Endothelial cell (in vitro differentiated cells): ENCODE data around the gene CIT. TPM values are rescaled to one million over a fixed set of nuclear protein-coding genes. Genes with fewer than 3 reads are reported as not detected.
A peak's percentile ranks its signal among the peaks of the same experiment; 100 is the strongest.

Experiments used
- DNase-seq: peaks from one replicate; pipeline ENCODE4 v3.0.0; 2021; ENCODE audit warnings: low spot score
- H3K27ac Mint-ChIP-seq: one replicate; pipeline ENCODE4 v1.8.0; 2021; ENCODE audit warnings: mixed read lengths, inconsistent platforms; ENCODE audit not compliant: unreplicated experiment
- H3K27me3 Mint-ChIP-seq: one replicate; pipeline ENCODE4 v1.8.0; 2021; ENCODE audit warnings: mild to moderate bottlenecking, moderate library complexity, mixed read lengths, inconsistent platforms; ENCODE audit not compliant: unreplicated experiment
- H3K36me3 Mint-ChIP-seq: one replicate; pipeline ENCODE4 v1.8.0; 2021; ENCODE audit warnings: mild to moderate bottlenecking, low read depth, mixed read lengths, inconsistent platforms; ENCODE audit not compliant: unreplicated experiment
- H3K4me1 Mint-ChIP-seq: one replicate; pipeline ENCODE4 v1.8.0; 2021; ENCODE audit warnings: mild to moderate bottlenecking, mixed read lengths, inconsistent platforms; ENCODE audit not compliant: unreplicated experiment
- H3K4me3 Mint-ChIP-seq: one replicate; pipeline ENCODE4 v1.8.0; 2021; ENCODE audit warnings: mild to moderate bottlenecking, mixed read lengths, inconsistent platforms; ENCODE audit not compliant: unreplicated experiment
- H3K9me3 Mint-ChIP-seq: one replicate; pipeline ENCODE4 v1.8.0; 2021; ENCODE audit warnings: mixed read lengths, inconsistent platforms; ENCODE audit not compliant: unreplicated experiment
- CTCF ChIP-seq: fragments of 200-600 bp; sonication (generic); IDR thresholded peaks from one replicate; pipeline ENCODE4 v1.5.0; 2021; ENCODE audit warnings: antibody characterized with exemption; ENCODE audit not compliant: unreplicated experiment
- total RNA-seq: library from RNA; stranded (reverse); fragmentation: NEBNext Ultra II Directional; extraction: Animal tissue kit (Norgen Biotek cat#: 25700); gene quantifications from one replicate; pipeline ENCODE4 v1.2.1, GENCODE V29; 2021; ENCODE audit not compliant: unreplicated experiment

CIT gene
- total RNA-seq, 1 donor from 2014 or later, result 14.4 TPM

GRCh38 chr12:119667577-119668323 lies 209.4 kb downstream of the CIT start, which contains the start of gene PRKAB1:
TSS of gene PRKAB1 (plus strand) at chr12:119668133. CDS start at chr12:119668245, 112 bp downstream.
- H3K9me3 Mint-ChIP-seq, result no peaks in the 10 kb centered on the region
- peaks cover 11% of the 10 kb centered on the region for H3K36me3 Mint-ChIP-seq
- TF ChIP-seq CTCF, result peak; percentile 80
- peaks cover 47% of the 10 kb centered on the region for H3K4me1 Mint-ChIP-seq
- peak; percentile 95 for DNase-seq
- peak within 1 kb of the TSS; percentile 94 for H3K4me3 Mint-ChIP-seq
- H3K27ac Mint-ChIP-seq, result peak within 1 kb of the TSS; percentile 85
- peaks cover 2% of the 10 kb centered on the region for H3K27me3 Mint-ChIP-seq

- Mint-ChIP-seq H3K4me1 (peaks cover 45% of the 10 kb centered on the region), H3K27me3 (peaks cover 2% of the 10 kb centered on the region), H3K36me3 (peaks cover 8% of the 10 kb centered on the region), H3K9me3 (no peaks in the 10 kb centered on the region), H3K4me3 (peak overlapping the region; percentile 88), H3K27ac (peak overlapping the region; percentile 17)
- no peak for DNase-seq
- TF ChIP-seq CTCF, result no peak
Measured at GRCh38 chr12:119666900-119667576, 210.1 kb downstream of the CIT start.

- peaks cover 4% of the 10 kb centered on the region for H3K36me3 Mint-ChIP-seq
Measured at GRCh38 chr12:119666226-119666795, 210.8 kb downstream of the CIT start.

GRCh38 chr12:119665164-119665929 lies 211.8 kb downstream of the CIT start:
- Mint-ChIP-seq H3K4me3 (no peak overlapping the region), H3K4me1 (peaks cover 31% of the 10 kb centered on the region), H3K27me3 (peaks cover 2% of the 10 kb centered on the region), H3K36me3 (peaks cover 2% of the 10 kb centered on the region), H3K9me3 (no peaks in the 10 kb centered on the region), H3K27ac (no peak overlapping the region)
- TF ChIP-seq CTCF, result no peak
- no peak for DNase-seq

More at GRCh38 chr12:119666226-119666795, 210.8 kb downstream of the CIT start:
- peaks cover 39% of the 10 kb centered on the region for H3K4me1 Mint-ChIP-seq
- no peak overlapping the region for H3K27ac Mint-ChIP-seq
- no peak overlapping the region for H3K4me3 Mint-ChIP-seq
- H3K27me3 Mint-ChIP-seq, result peaks cover 2% of the 10 kb centered on the region
- TF ChIP-seq CTCF, result no peak
- DNase-seq, result no peak
- no peaks in the 10 kb centered on the region for H3K9me3 Mint-ChIP-seq
